ENCODE data around the gene EXOC4. TPM values are rescaled to one million over a fixed set of nuclear protein-coding genes. Genes with fewer than 3 reads are reported as not detected.
"Not testable (repeated sequence)": the region's sequence is repeated elsewhere in the genome, so short reads cannot be mapped to it uniquely, and the experiment has no call there.

EXOC4 gene
- total RNA-seq, 1 donor from 2014 or later: 84.0 TPM

DNA sequence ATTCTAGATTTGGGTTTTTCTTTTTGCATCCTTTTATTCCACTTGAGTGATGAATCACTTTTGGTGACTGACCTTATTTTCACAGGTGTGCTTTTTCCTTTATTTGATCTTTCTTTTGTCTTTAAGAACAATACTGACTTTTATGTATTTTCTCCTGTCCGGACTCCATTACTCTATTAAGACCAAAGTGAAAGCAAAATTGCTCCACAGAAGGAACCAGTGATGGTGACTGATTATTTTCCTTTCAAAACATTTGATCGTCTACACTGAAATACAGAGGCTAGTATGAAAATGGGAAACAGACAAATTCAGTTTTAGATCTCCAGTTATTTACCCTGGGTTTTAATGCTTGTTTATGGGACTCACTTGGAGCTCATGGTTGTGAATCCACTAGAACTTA, 15.5 kb downstream of the EXOC4 start:
- FAIRE-seq (no peak), DNase-seq (ENCODE audit: low read depth) (no peak)
- no peak for TF ChIP-seq CTCF (IDR thresholded peaks at IDR 0.05; ENCODE audit: insufficient read depth, low read length, severe bottlenecking)
- Histone ChIP-seq H3K27me3 (ENCODE audit: control insufficient read depth, insufficient read depth, low read length) (no peaks in the 10 kb centered on the region), H3K36me3 (ENCODE audit: control insufficient read depth, insufficient read depth, low read length) (no peaks in the 10 kb centered on the region), H3K4me3 (ENCODE audit: low read depth, low read length) (no peak overlapping the region)

GRCh38 chr7:133272336-133272735, 19.5 kb downstream of the EXOC4 start:
- DNase-seq (ENCODE audit: low read depth) (no peak), FAIRE-seq (no peak)
- Histone ChIP-seq H3K4me3 (ENCODE audit: low read depth, low read length) (no peak overlapping the region), H3K36me3 (ENCODE audit: control insufficient read depth, insufficient read depth, low read length) (peaks cover 1% of the 10 kb centered on the region), H3K27me3 (ENCODE audit: control insufficient read depth, insufficient read depth, low read length) (no peaks in the 10 kb centered on the region)
- no peak for TF ChIP-seq CTCF (IDR thresholded peaks at IDR 0.05; ENCODE audit: insufficient read depth, low read length, severe bottlenecking)

- Histone ChIP-seq H3K27me3 (ENCODE audit: control insufficient read depth, insufficient read depth, low read length) (no peaks in the 10 kb centered on the region), H3K36me3 (ENCODE audit: control insufficient read depth, insufficient read depth, low read length) (peaks cover 1% of the 10 kb centered on the region), H3K4me3 (ENCODE audit: low read depth, low read length) (no peak overlapping the region)
- no peak for FAIRE-seq
- no peak for TF ChIP-seq CTCF (IDR thresholded peaks at IDR 0.05; ENCODE audit: insufficient read depth, low read length, severe bottlenecking)
- no peak for DNase-seq (ENCODE audit: low read depth)
Observed at GRCh38 chr7:133273227-133273626, 20.3 kb downstream of the EXOC4 start.

GRCh38 chr7:133274265-133274664, 21.4 kb downstream of the EXOC4 start:
- DNase-seq (ENCODE audit: low read depth) (no peak), FAIRE-seq (no peak)
- Histone ChIP-seq H3K36me3 (ENCODE audit: control insufficient read depth, insufficient read depth, low read length) (peaks cover 3% of the 10 kb centered on the region), H3K27me3 (ENCODE audit: control insufficient read depth, insufficient read depth, low read length) (no peaks in the 10 kb centered on the region), H3K4me3 (ENCODE audit: low read depth, low read length) (no peak overlapping the region)
- TF ChIP-seq CTCF (IDR thresholded peaks at IDR 0.05; ENCODE audit: insufficient read depth, low read length, severe bottlenecking): no peak

DNA sequence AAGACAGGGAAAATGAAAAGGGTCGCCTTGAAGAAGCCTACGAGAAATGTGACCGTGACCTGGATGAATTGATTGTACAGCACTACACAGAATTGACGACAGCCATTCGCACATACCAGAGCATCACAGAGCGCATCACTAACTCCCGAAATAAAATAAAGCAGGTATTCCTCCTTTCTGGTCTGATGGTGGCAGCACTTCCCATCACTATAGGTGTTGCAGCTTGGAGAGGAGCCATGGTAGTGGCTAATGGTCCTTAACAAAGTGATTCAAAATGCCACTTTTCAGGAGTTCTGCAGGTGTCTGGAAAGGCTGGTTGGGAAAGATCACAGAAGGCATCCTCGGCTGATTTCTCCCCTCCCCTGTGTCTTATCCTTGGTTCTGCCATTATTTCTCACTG, 22.1 kb downstream of the EXOC4 start:
- peak; percentile 7 for TF ChIP-seq CTCF (IDR thresholded peaks at IDR 0.05; ENCODE audit: insufficient read depth, low read length, severe bottlenecking)
- DNase-seq (ENCODE audit: low read depth) (no peak), FAIRE-seq (no peak)
- Histone ChIP-seq H3K27me3 (ENCODE audit: control insufficient read depth, insufficient read depth, low read length) (no peaks in the 10 kb centered on the region), H3K4me3 (ENCODE audit: low read depth, low read length) (no peak overlapping the region), H3K36me3 (ENCODE audit: control insufficient read depth, insufficient read depth, low read length) (peaks cover 3% of the 10 kb centered on the region)

DNA sequence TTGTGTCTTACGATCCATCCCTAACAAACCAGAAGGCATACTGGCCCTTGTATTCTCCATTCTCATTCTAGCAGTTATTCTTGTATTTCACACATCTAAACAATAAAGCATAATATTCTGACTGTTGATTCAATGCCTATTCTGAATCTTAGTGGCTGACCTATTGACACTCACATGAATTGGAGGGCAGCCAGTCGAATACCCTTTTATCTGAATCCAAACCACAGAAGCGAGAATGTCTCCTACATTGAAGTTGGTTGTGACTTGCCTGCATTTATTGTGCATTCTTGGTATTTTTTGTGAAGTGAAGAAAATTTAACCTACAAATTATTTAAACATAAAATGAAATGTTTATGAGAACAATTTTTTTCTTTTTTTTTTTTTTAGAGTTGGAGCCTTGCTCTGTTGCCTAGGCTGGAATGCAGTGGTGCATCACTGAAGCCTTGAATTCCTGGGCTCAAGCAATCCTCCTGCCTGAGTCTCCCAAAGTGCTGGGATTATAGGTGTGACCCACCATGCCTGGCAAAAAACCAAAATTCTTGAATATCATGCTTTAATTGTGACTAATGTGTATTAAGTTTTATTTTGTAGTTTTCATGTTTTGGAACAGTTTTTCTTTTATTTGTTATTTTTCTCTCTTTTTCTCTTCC, 22.7 kb downstream of the EXOC4 start:
- no peaks in the 10 kb centered on the region for H3K27me3 ChIP-seq (ENCODE audit: control insufficient read depth, insufficient read depth, low read length)

GRCh38 chr7:133278975-133279374, 26.1 kb downstream of the EXOC4 start:
- not testable (repeated sequence) for H3K4me3 ChIP-seq (ENCODE audit: low read depth, low read length); H3K36me3 ChIP-seq (ENCODE audit: control insufficient read depth, insufficient read depth, low read length); FAIRE-seq; H3K27me3 ChIP-seq (ENCODE audit: control insufficient read depth, insufficient read depth, low read length); DNase-seq (ENCODE audit: low read depth)

More for the DNA sequence above, 22.7 kb downstream of the EXOC4 start:
- DNase-seq (ENCODE audit: low read depth): no peak
- FAIRE-seq: no peak
- no peak overlapping the region for H3K4me3 ChIP-seq (ENCODE audit: low read depth, low read length)
- TF ChIP-seq CTCF (IDR thresholded peaks at IDR 0.05; ENCODE audit: insufficient read depth, low read length, severe bottlenecking): no peak
- H3K36me3 ChIP-seq (ENCODE audit: control insufficient read depth, insufficient read depth, low read length): peaks cover 3% of the 10 kb centered on the region
